PC-9 (cell line): ENCODE data around the gene PWWP2B.
"Not testable (repeated sequence)": the region's sequence is repeated elsewhere in the genome, so short reads cannot be mapped to it uniquely, and the experiment has no call there.

Experiments
- EZH2 ChIP-seq: fragments of 200-600 bp; sonication (generic); IDR thresholded peaks from 2 replicates; pipeline ENCODE4 v1.8.0; 2017; ENCODE audit warnings: antibody characterized with exemption, low read depth
- TF ChIP-seq, protein P1 (sequence below): fragments of 200-600 bp; sonication (generic); conservative IDR thresholded peaks from 2 replicates; pipeline ENCODE4 v1.6.1; 2017; ENCODE audit warnings: mixed run types, antibody characterized with exemption, mild to moderate bottlenecking, moderate library complexity

DNA sequence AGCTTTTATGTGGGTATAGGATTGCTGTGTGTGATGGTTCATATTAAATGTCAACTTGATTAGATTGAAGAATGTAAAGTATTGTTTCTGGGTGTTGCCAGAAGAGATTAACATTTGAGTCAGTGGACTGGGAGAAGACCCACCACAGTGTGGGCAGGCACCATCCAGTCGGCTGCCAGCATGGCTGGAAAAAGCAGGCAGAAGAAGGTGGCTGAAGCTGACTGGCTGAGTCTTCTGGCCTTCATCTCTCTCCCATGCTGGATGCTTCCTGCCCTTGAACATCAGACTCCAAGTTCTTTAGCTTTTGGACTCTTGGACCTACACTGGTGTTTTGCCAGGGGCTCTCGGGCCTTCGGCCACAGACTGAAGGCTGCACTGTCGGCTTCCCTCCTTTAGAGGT, 16.0 kb upstream of the PWWP2B start:
- TF ChIP-seq, protein P1, sequence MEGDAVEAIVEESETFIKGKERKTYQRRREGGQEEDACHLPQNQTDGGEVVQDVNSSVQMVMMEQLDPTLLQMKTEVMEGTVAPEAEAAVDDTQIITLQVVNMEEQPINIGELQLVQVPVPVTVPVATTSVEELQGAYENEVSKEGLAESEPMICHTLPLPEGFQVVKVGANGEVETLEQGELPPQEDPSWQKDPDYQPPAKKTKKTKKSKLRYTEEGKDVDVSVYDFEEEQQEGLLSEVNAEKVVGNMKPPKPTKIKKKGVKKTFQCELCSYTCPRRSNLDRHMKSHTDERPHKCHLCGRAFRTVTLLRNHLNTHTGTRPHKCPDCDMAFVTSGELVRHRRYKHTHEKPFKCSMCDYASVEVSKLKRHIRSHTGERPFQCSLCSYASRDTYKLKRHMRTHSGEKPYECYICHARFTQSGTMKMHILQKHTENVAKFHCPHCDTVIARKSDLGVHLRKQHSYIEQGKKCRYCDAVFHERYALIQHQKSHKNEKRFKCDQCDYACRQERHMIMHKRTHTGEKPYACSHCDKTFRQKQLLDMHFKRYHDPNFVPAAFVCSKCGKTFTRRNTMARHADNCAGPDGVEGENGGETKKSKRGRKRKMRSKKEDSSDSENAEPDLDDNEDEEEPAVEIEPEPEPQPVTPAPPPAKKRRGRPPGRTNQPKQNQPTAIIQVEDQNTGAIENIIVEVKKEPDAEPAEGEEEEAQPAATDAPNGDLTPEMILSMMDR, result not testable (repeated sequence)
- TF ChIP-seq EZH2, result not testable (repeated sequence)
